AG20443 (cell line): ENCODE data around the gene MAMLD1.

Experiments
- DNase-seq: peaks from one replicate; pipeline ENCODE4 v3.0.0; 2012; ENCODE audit warnings: low spot score, mixed read lengths

The MAMLD1 gene

DNA sequence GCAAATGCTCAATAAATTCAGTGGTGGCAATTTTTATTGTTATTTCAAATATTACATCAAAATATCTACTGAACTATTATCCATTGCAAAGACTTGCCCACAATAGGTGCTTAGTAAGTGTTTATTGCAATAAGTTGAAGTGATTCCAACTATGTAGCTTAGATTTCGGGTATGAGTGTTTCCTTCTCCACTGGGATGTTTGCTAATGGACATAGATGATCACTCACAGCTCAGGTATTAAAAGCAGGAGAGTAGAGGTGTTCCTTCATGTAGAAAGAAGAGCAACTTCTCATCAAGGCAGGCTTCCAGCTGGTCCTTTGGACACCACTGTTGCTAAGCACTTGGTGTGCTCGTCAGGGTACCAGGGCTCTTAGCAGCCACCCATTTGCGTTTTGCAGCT lies 139.0 kb downstream of the MAMLD1 start:
- DNase-seq = no peak

- DNase-seq = no peak
These were observed 140.1 kb downstream of the MAMLD1 start for GRCh38 chrX:150502979-150503897.

DNA sequence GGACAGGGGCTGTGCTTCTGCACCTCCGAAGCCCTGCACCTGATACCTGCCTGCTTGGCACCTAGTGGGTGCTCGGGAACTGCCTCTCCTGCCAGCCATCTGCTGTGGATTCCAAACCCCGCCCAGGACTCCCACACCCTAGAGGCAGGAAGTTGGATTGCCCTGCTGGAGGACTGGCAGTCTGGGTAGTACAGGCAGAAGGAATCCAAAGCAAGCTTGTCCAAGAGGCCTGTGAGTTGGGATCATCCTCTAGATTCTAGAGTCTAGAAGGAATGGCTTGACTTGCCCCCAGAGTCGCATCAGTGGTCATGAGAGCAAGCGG lies 140.7 kb downstream of the MAMLD1 start:
- no peak for DNase-seq

- DNase-seq = peak; percentile 25
These were observed 141.5 kb downstream of the MAMLD1 start for GRCh38 chrX:150504397-150505182.

DNA sequence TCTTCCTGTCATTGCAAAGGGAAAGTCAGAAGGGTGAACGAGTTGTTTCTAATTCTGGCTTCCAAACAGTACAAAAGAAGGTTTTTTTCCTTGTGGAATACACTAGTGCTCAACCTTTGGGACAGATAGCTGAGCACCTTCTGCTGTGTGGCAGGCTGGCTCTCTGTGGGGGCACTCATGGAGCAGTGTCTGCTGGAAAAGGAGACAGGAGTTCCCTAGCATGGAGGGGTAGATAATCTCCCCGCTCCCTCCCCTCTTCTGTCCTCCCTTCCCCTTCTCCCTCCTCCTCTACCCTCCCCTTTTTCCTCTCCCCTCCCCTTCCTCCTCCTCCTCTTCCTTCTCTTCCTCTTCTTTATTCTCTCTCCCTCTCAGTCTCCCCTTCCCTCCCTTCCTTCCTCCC lies 142.9 kb downstream of the MAMLD1 start:
- no peak for DNase-seq

- no peak for DNase-seq
These were observed 143.4 kb downstream of the MAMLD1 start for GRCh38 chrX:150506486-150506885.

- peak; percentile 64 for DNase-seq
These were observed 144.2 kb downstream of the MAMLD1 start for GRCh38 chrX:150507251-150507856.

DNA sequence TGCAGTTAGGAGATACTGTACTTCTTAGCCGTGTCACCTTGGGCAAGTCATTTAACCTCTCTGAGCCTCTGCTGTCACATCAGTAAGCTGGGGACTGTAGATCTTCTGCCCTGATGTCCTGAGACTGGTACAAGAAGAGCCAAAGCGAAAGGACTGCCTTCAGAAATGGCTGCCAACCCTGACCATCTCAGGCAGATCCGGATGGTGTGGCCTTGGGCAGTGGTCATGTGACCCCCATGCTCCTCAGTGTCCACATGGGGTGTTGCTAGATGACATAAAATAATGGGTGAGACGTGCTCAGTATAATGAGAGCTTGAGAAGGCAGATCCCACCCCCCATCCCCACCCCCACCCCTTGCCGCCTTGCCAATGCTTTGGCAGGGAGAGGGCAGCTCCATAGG lies 144.9 kb downstream of the MAMLD1 start:
- no peak for DNase-seq

- peak; percentile 60 for DNase-seq
These were observed 145.6 kb downstream of the MAMLD1 start for GRCh38 chrX:150508451-150509367.

- no peak for DNase-seq
These were observed 146.6 kb downstream of the MAMLD1 start for GRCh38 chrX:150509703-150510102.

DNA sequence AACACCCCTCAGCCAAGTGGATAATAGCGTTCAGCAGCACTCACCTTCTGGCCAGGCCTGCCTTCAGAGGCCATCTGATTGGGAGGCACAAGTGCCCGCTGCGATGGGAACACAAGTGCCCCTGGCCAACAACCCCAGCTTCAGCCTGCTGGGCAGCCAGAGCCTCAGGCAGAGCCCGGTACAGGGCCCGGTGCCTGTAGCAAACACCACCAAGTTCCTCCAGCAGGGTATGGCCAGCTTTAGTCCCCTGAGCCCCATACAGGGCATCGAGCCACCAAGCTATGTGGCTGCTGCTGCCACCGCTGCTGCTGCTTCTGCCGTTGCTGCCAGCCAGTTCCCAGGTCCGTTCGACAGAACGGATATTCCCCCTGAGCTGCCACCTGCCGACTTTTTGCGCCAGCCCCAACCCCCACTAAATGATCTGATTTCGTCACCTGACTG lies 149.4 kb downstream of the MAMLD1 start:
- DNase-seq = no peak

DNA sequence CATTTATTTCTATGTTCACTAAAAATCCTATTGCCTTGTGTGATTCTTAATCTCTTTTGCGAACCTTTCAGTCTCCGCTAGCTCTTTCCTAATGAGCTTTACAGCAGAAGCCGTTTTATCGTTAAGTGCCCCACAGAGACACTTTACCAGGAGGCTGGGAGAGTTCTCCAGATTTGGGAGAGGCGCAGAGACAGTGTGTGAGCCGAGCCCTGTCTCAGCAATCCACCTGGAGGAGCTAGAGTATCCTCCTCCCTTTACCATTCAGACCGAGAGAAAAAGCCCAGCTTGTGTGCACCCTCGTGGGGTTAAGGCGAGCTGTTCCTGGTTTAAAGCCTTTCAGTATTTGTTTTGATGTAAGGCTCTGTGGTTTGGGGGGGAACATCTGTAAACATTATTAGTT lies 150.4 kb downstream of the MAMLD1 start:
- no peak for DNase-seq

GRCh38 chrX:150514462-150514861 lies 151.3 kb downstream of the MAMLD1 start:
- DNase-seq = no peak

- DNase-seq = no peak
These were observed 152.7 kb downstream of the MAMLD1 start for GRCh38 chrX:150515801-150516200.

DNA sequence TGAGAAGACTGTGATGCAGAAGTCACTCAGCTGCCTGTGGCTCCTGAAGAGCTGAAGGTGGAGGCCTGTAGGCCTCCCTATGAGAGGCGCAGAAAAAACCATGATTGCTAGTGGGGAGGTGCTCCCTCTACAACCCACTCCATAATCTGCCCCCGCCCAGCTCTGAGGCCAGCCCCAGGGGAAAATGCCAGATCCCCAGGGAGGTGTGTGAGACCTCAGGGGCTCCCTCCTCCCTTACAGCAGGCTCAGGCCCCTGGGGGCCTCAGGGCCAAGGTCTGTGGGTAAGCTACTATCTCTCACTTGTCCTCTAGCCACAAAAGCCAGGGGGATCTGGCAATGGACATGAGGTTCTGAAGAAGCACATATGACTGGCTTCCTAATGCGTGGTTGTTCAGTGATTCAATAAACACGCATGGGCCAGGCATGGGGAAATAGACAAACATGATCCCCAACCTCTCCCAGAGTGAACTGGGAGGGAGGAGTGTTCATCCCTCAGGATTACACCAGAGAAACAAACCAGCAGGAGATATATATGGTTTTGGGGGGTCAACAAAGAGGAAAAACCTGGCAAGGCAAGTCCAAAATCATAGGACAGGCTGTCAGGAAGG lies 154.3 kb downstream of the MAMLD1 start:
- peak; percentile 76 for DNase-seq

DNA sequence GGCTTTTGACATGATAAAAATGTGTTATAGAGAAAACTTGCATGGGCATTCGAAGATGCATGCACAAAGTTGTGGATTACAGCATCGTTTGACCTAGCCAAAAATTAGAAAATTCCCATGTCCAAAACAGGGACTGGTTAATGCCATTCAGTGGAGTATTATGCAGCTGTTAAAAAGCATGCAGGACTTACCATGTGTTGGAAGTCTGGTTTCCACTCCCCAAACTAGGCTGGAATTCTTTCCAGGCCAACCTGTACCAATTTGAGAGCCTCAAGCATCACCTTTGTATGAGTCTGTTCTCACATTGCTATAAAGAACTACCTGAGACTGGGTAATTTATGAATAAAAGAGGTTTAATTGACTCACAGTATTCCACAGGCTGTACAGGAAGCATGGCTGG lies 159.4 kb downstream of the MAMLD1 start:
- DNase-seq = no peak

- DNase-seq = no peak
These were observed 162.2 kb downstream of the MAMLD1 start for GRCh38 chrX:150525061-150525919.

GRCh38 chrX:150526692-150527091 lies 163.6 kb downstream of the MAMLD1 start:
- DNase-seq = no peak

GRCh38 chrX:150527108-150527507 lies 164.0 kb downstream of the MAMLD1 start:
- no peak for DNase-seq

GRCh38 chrX:150529587-150529986 lies 166.5 kb downstream of the MAMLD1 start:
- DNase-seq = no peak
